Coronary artery (tissue), 2 donors: ENCODE results near the gene GPX3.

Experiments used
- DNase-seq: peaks from one replicate; pipeline ENCODE4 v3.0.0-alpha.2; 2017; ENCODE audit warnings: low spot score
- H3K27ac ChIP-seq, 2 donors: fragments of 200-600 bp; sonication (generic); one replicate each; pipeline ENCODE4 v1.5.1; 2016 to 2019
- H3K4me3 ChIP-seq: fragments of 200-600 bp; sonication (generic); 2 replicates; pipeline ENCODE4 v1.5.1; 2016; ENCODE audit warnings: mild to moderate bottlenecking, moderate library complexity
- CTCF ChIP-seq: fragments of 200-600 bp; sonication (generic); IDR thresholded peaks from one replicate; pipeline ENCODE4 v1.5.1; 2019; ENCODE audit warnings: antibody characterized with exemption

GPX3 gene

GRCh38 chr5:151076616-151077015 is 56.2 kb downstream of the GPX3 start:
- H3K4me3 ChIP-seq, result no peak overlapping the region
- H3K27ac ChIP-seq, result no peak overlapping the region

GRCh38 chr5:151077419-151077818 is 57.0 kb downstream of the GPX3 start:
- Histone ChIP-seq H3K4me3 (no peak overlapping the region), H3K27ac (no peak overlapping the region)
- TF ChIP-seq CTCF, result no peak
- DNase-seq, result no peak

More at GRCh38 chr5:151076616-151077015, 56.2 kb downstream of the GPX3 start:
- no peak for TF ChIP-seq CTCF
- DNase-seq, result no peak

- Histone ChIP-seq H3K4me3 (no peak overlapping the region), H3K27ac (no peak overlapping the region)
- DNase-seq, result no peak
- no peak for TF ChIP-seq CTCF
Observed at GRCh38 chr5:151077967-151078366, 57.6 kb downstream of the GPX3 start.
